Ishikawa (cell line): ENCODE measurements around the gene PTPRM.

Experiments used
- CEBPB ChIP-seq: IDR thresholded peaks from 2 replicates; pipeline ENCODE4 v1.6.1; 2012
- CREB1 ChIP-seq: IDR thresholded peaks from 2 replicates; pipeline ENCODE4 v1.6.1; 2012; ENCODE audit warnings: low read depth
- TAF1 ChIP-seq: IDR thresholded peaks from 2 replicates; pipeline ENCODE4 v1.6.1; 2012; ENCODE audit warnings: low read depth, mild to moderate bottlenecking
- USF1 ChIP-seq: IDR thresholded peaks from 2 replicates; pipeline ENCODE4 v1.6.1; 2012
- TF ChIP-seq, protein P1 (sequence below): IDR thresholded peaks from 2 replicates; pipeline ENCODE4 v1.6.1; 2012; ENCODE audit warnings: low read depth, mild to moderate bottlenecking
- TF ChIP-seq, protein P2 (sequence below): IDR thresholded peaks from 2 replicates; pipeline ENCODE4 v1.6.1; 2012

GRCh38 chr18:8424481-8424880 is 857.4 kb downstream of the PTPRM start:
- TF ChIP-seq CEBPB (no peak), USF1 (no peak), CREB1 (no peak), TAF1 (no peak)
- TF ChIP-seq, protein P1, sequence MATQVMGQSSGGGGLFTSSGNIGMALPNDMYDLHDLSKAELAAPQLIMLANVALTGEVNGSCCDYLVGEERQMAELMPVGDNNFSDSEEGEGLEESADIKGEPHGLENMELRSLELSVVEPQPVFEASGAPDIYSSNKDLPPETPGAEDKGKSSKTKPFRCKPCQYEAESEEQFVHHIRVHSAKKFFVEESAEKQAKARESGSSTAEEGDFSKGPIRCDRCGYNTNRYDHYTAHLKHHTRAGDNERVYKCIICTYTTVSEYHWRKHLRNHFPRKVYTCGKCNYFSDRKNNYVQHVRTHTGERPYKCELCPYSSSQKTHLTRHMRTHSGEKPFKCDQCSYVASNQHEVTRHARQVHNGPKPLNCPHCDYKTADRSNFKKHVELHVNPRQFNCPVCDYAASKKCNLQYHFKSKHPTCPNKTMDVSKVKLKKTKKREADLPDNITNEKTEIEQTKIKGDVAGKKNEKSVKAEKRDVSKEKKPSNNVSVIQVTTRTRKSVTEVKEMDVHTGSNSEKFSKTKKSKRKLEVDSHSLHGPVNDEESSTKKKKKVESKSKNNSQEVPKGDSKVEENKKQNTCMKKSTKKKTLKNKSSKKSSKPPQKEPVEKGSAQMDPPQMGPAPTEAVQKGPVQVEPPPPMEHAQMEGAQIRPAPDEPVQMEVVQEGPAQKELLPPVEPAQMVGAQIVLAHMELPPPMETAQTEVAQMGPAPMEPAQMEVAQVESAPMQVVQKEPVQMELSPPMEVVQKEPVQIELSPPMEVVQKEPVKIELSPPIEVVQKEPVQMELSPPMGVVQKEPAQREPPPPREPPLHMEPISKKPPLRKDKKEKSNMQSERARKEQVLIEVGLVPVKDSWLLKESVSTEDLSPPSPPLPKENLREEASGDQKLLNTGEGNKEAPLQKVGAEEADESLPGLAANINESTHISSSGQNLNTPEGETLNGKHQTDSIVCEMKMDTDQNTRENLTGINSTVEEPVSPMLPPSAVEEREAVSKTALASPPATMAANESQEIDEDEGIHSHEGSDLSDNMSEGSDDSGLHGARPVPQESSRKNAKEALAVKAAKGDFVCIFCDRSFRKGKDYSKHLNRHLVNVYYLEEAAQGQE, result no peak
- TF ChIP-seq, protein P2, sequence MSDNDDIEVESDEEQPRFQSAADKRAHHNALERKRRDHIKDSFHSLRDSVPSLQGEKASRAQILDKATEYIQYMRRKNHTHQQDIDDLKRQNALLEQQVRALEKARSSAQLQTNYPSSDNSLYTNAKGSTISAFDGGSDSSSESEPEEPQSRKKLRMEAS, result no peak
